ENCODE data around the gene EGFR. TPM values are rescaled to one million over a fixed set of nuclear protein-coding genes. Genes with fewer than 3 reads are reported as not detected.
A peak's percentile ranks its signal among the peaks of the same experiment; 100 is the strongest.

EGFR gene
- total and polyA plus RNA-seq, 7 donors: 3.6 to 39.7 (median 14.1) TPM

- intact Hi-C loops (cut with DNase I): no loop called here
- Histone ChIP-seq H3K27ac (no peak overlapping the region), H3K4me1 (peaks cover 57% of the 10 kb centered on the region), H3K27me3 (ENCODE audit: insufficient read depth in 3 of 3, low read length in 2 of 3) (no peaks in the 10 kb centered on the region), H3K4me3 (no peak overlapping the region), H3K36me3 (ENCODE audit: insufficient read depth in 1 of 2, low read depth in 1 of 2) (no peaks in the 10 kb centered on the region), H3K9me3 (no peaks in the 10 kb centered on the region)
- WGBS, 3 donors: 59 to 73% (median 61%) methylated on average over 12 of the region's 12 CpGs
- no peak for DNase-seq
- TF ChIP-seq CTCF (IDR thresholded peaks at IDR 0.05): no peak
- no peak for ATAC-seq
These were observed 85.3 kb downstream of the EGFR start for GRCh38 chr7:55104123-55104522.

GRCh38 chr7:55104712-55105433 lies 86.1 kb downstream of the EGFR start:
- DNase-seq (no peak), ATAC-seq (no peak)
- Histone ChIP-seq H3K4me3 (no peak overlapping the region), H3K27ac (no peak overlapping the region), H3K36me3 (ENCODE audit: insufficient read depth in 1 of 2, low read depth in 1 of 2) (no peaks in the 10 kb centered on the region), H3K4me1 (peaks cover 56% of the 10 kb centered on the region), H3K27me3 (ENCODE audit: insufficient read depth in 3 of 3, low read length in 2 of 3) (no peaks in the 10 kb centered on the region), H3K9me3 (no peaks in the 10 kb centered on the region)
- intact Hi-C loops (cut with DNase I): no loop called here
- no peak for TF ChIP-seq CTCF (IDR thresholded peaks at IDR 0.05)
- 55 to 75% (median 60%) methylated on average over 3 of the region's 3 CpGs for WGBS, 3 donors

GRCh38 chr7:55105952-55106351 lies 87.1 kb downstream of the EGFR start:
- Histone ChIP-seq H3K27ac (no peak overlapping the region), H3K4me3 (no peak overlapping the region), H3K36me3 (ENCODE audit: insufficient read depth in 1 of 2, low read depth in 1 of 2) (no peaks in the 10 kb centered on the region), H3K9me3 (no peaks in the 10 kb centered on the region), H3K4me1 (peaks cover 56% of the 10 kb centered on the region), H3K27me3 (ENCODE audit: insufficient read depth in 3 of 3, low read length in 2 of 3) (no peaks in the 10 kb centered on the region)
- intact Hi-C loops (cut with DNase I): no loop called here
- 89 to 96% (median 89%) methylated on average over 6 of the region's 6 CpGs for WGBS, 3 donors
- DNase-seq (no peak), ATAC-seq (no peak)
- no peak for TF ChIP-seq CTCF (IDR thresholded peaks at IDR 0.05)

- intact Hi-C loops (cut with DNase I): no loop called here
- Histone ChIP-seq H3K4me3 (no peak overlapping the region), H3K27ac (peak overlapping the region; percentile 83), H3K36me3 (ENCODE audit: insufficient read depth in 1 of 2, low read depth in 1 of 2) (no peaks in the 10 kb centered on the region), H3K4me1 (peaks cover 53% of the 10 kb centered on the region), H3K27me3 (ENCODE audit: insufficient read depth in 3 of 3, low read length in 2 of 3) (no peaks in the 10 kb centered on the region), H3K9me3 (no peaks in the 10 kb centered on the region)
- ATAC-seq (no peak), DNase-seq (no peak)
- no peak for TF ChIP-seq CTCF (IDR thresholded peaks at IDR 0.05)
- 96 to 97% (median 96%) methylated on average over 4 of the region's 4 CpGs for WGBS, 3 donors
These were observed 89.1 kb downstream of the EGFR start for GRCh38 chr7:55107946-55108345.

GRCh38 chr7:55108401-55108800 lies 89.6 kb downstream of the EGFR start:
- Histone ChIP-seq H3K4me1 (peaks cover 53% of the 10 kb centered on the region), H3K4me3 (no peak overlapping the region), H3K36me3 (ENCODE audit: insufficient read depth in 1 of 2, low read depth in 1 of 2) (no peaks in the 10 kb centered on the region), H3K27ac (peak overlapping the region; percentile 83), H3K9me3 (no peaks in the 10 kb centered on the region), H3K27me3 (ENCODE audit: insufficient read depth in 3 of 3, low read length in 2 of 3) (no peaks in the 10 kb centered on the region)
- DNase-seq: no peak
- ATAC-seq: no peak
- no peak for TF ChIP-seq CTCF (IDR thresholded peaks at IDR 0.05)
- intact Hi-C loops (cut with DNase I): no loop called here
- 92 to 99% (median 95%) methylated on average over 5 of the region's 5 CpGs for WGBS, 3 donors
